PC-9 (cell line): Measurements from ENCODE around the gene HOXC12. TPM values are rescaled to one million over a fixed set of nuclear protein-coding genes. Genes with fewer than 3 reads are reported as not detected.

ENCODE experiments used
- BruUV-seq: library from RNA; stranded (reverse); fragments of 400-500 nt; replicated peaks from 2 replicates; lab custom pipeline; 2021; lab: Mats Ljungman, UMichigan
- CTCF ChIA-PET: fragments of 300-600 bp; sonication (Branson Sonifier 250); formaldehyde crosslinking; loops from one replicate; lab custom pipeline; 2022; ENCODE audit warnings: antibody characterized with exemption; lab: Charles Lee
- POLR2A ChIA-PET: fragments of 300-600 bp; sonication (Branson Sonifier 250); formaldehyde crosslinking; loops from one replicate; lab custom pipeline; 2022; ENCODE audit warnings: antibody characterized with exemption; ENCODE audit not compliant: unreplicated experiment; lab: Charles Lee
- DNase-seq, 2 experiments: peaks; one replicate each; pipeline versions ENCODE4 v3.0.0 to v3.0.0-alpha.2; 2015 to 2022; ENCODE audit warnings: mixed read lengths in 1 of 2
- H2AFZ ChIP-seq: fragments of 200-600 bp; sonication (generic); 2 replicates; pipeline ENCODE4 v1.8.1; 2017; ENCODE audit warnings: antibody characterized with exemption
- H3F3A ChIP-seq: fragments of 200-600 bp; sonication (generic); 2 replicates; pipeline ENCODE4 v1.8.1; 2017; ENCODE audit warnings: antibody characterized with exemption, mild to moderate bottlenecking, low read depth; ENCODE audit not compliant: insufficient read depth
- H3K27ac ChIP-seq: fragments of 200-600 bp; sonication (generic); 2 replicates; pipeline ENCODE4 v1.6.1; 2016; ENCODE audit warnings: mixed run types
- H3K27me3 ChIP-seq: fragments of 200-600 bp; sonication (generic); 2 replicates; pipeline ENCODE4 v1.6.1; 2016; ENCODE audit warnings: low read depth, mixed run types; ENCODE audit not compliant: insufficient read depth
- H3K36me3 ChIP-seq: fragments of 200-600 bp; sonication (generic); 2 replicates; pipeline ENCODE4 v1.6.1; 2016; ENCODE audit warnings: low read depth, mixed run types
- H3K4me1 ChIP-seq: fragments of 200-600 bp; sonication (generic); replicated peaks from 2 replicates; pipeline ENCODE4 v1.6.1; 2016; ENCODE audit warnings: mixed run types; ENCODE audit not compliant: insufficient read depth
- H3K4me2 ChIP-seq: fragments of 200-600 bp; sonication (generic); 2 replicates; pipeline ENCODE4 v1.6.1; 2017; ENCODE audit warnings: mixed run types
- H3K4me3 ChIP-seq: fragments of 200-600 bp; sonication (generic); 2 replicates; pipeline ENCODE4 v1.6.1; 2016; ENCODE audit warnings: mixed run types
- H3K79me2 ChIP-seq: fragments of 200-600 bp; sonication (generic); 2 replicates; pipeline ENCODE4 v1.6.1; 2017; ENCODE audit warnings: low read depth, mixed run types
- H3K9me2 ChIP-seq: fragments of 200-600 bp; sonication (generic); 2 replicates; pipeline ENCODE4 v1.8.1; 2017; ENCODE audit warnings: mild to moderate bottlenecking; ENCODE audit not compliant: insufficient read depth
- H3K9me3 ChIP-seq: fragments of 200-600 bp; sonication (generic); 2 replicates; pipeline ENCODE4 v1.8.1; 2016; ENCODE audit warnings: low read depth; ENCODE audit not compliant: insufficient read depth
- H4K20me1 ChIP-seq: fragments of 200-600 bp; sonication (generic); 2 replicates; pipeline ENCODE4 v1.8.1; 2017; ENCODE audit not compliant: insufficient read depth
- EZH2 ChIP-seq: fragments of 200-600 bp; sonication (generic); IDR thresholded peaks from 2 replicates; pipeline ENCODE4 v1.8.0; 2017; ENCODE audit warnings: antibody characterized with exemption, low read depth
- intact Hi-C: fragments of 100-400 bp; cut with micrococcal nuclease; formaldehyde crosslinking; loops from one replicate; pipeline ENCODE4 v1.10.0; 2022; ENCODE audit not compliant: unreplicated experiment
- total RNA-seq: library from RNA; stranded (reverse); gene quantifications from 2 replicates; pipeline ENCODE4 v1.2.3, GENCODE V29; 2021
- TF ChIP-seq, protein P1 (sequence below): fragments of 200-600 bp; sonication (generic); conservative IDR thresholded peaks from 2 replicates; pipeline ENCODE4 v1.6.1; 2017; ENCODE audit warnings: mixed run types, antibody characterized with exemption, mild to moderate bottlenecking, moderate library complexity

The HOXC12 gene
- total RNA-seq, 1 experiment from 2014 or later: 0.24 TPM

DNA sequence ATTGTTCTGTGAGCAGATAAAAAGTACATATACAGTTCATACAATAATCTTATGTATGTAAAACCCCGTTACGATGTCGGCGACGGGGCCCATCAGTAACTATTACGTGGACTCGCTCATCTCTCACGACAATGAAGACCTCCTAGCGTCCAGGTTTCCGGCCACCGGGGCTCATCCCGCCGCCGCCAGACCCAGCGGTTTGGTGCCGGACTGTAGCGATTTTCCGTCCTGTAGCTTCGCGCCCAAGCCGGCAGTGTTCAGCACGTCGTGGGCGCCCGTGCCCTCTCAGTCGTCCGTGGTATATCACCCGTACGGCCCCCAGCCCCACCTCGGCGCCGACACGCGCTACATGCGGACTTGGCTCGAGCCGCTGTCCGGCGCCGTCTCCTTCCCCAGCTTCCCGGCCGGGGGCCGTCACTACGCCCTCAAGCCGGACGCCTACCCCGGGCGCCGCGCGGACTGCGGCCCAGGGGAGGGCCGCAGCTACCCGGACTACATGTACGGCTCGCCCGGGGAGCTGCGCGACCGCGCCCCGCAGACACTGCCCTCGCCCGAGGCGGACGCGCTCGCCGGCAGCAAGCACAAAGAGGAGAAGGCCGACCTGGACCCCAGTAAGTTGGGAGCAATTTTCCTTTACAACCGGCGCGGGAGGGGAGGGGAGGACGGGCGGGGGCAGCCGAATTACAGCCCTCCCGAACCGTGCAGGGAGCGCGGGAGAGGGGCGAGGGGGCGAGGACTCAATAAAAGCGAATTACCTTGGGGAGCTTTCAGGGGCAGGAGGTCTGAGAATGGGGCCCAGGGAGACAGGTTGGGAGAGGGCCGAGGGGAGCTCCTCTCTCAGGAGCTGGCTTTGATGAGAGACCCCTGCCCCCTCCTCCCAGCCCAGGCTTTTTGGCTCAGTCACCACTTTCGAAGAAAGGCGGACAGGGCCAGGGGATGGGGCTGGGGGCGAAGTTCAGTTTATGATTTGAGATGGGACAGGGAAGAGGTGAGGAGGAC lies 45.7 kb downstream of the HOXC12 start, which contains the start of gene HOXC9:
HOXC9 (plus strand) TSS at position 46 of the 999 bp plus-strand sequence; CDS start at position 74, 28 bp downstream.
- H3K27ac ChIP-seq: no peak within 1 kb of the TSS
- DNase-seq: no peak

DNA sequence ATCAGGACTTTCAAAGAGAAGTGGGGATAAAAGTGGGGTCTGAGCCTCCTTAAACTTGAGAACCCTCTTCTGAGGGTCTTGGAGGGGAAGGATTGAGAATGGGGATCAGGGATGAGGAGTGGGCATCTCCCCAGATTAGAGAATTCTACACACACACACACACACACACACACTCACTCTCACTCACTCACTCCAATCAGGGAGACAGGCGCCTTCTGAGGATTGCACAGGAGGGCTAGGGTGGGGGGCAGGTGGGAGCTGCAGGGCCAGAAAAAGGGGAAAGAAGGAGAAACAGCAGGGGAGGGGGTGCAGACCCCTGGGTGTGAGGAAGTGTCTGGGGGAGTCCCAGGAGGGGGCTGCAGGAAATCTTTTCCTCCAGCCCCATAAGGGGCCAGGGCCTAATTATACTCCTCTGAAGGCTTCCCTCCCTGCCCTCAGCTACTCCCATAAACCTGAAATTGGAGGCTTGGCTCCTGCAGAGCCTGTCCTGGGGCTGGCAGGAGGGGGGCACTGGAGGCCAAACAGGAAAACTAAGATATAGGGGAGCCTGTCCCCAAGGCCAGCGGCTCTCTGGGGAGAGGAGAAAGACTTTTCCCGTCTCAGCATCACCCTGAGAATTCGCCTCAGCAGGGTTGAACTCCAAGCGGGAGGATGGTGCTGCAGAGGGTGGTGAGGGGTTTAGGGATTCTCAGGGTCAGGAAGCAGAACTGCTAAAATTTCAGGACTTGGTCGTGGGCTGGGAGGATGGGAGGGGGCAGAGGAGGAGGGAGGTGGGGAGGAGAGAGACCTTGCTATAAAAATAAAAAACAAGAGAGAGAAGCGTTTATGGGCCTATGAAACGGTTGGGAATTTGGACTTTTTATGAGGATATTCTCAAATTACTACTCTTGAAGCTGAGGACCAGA lies 46.8 kb downstream of the HOXC12 start:
- no peaks in the 10 kb centered on the region for H3K36me3 ChIP-seq
- intact Hi-C loops: no loop called here
- H3K79me2 ChIP-seq: peaks cover 2% of the 10 kb centered on the region; the same call in 1 of the 2 replicates
- H3K4me1 ChIP-seq: no peaks in the 10 kb centered on the region
- no peak overlapping the region for H3K27ac ChIP-seq
- no peak overlapping the region for H3K4me2 ChIP-seq
- peaks cover 4% of the 10 kb centered on the region; the same call in 1 of the 2 replicates for H3F3A ChIP-seq
- no peak for DNase-seq
- H2AFZ ChIP-seq: no peak overlapping the region
- H3K9me2 ChIP-seq: no peaks in the 10 kb centered on the region
- H3K9me3 ChIP-seq: no peaks in the 10 kb centered on the region
- H3K4me3 ChIP-seq: no peak overlapping the region
- POLR2A ChIA-PET: no interaction called here
- H4K20me1 ChIP-seq: no peaks in the 10 kb centered on the region
- CTCF ChIA-PET: interaction anchor here (0.5 to 0.6 kb wide), 2 partner anchors 11 to 191 kb away, joined by 3 to 8 read pairs; no protein-coding TSS in a partner anchor
- no peaks in the 10 kb centered on the region for H3K27me3 ChIP-seq
- no peak for TF ChIP-seq EZH2
- TF ChIP-seq, protein P1, sequence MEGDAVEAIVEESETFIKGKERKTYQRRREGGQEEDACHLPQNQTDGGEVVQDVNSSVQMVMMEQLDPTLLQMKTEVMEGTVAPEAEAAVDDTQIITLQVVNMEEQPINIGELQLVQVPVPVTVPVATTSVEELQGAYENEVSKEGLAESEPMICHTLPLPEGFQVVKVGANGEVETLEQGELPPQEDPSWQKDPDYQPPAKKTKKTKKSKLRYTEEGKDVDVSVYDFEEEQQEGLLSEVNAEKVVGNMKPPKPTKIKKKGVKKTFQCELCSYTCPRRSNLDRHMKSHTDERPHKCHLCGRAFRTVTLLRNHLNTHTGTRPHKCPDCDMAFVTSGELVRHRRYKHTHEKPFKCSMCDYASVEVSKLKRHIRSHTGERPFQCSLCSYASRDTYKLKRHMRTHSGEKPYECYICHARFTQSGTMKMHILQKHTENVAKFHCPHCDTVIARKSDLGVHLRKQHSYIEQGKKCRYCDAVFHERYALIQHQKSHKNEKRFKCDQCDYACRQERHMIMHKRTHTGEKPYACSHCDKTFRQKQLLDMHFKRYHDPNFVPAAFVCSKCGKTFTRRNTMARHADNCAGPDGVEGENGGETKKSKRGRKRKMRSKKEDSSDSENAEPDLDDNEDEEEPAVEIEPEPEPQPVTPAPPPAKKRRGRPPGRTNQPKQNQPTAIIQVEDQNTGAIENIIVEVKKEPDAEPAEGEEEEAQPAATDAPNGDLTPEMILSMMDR: no peak
- BruUV-seq: no TSS peak

More for the DNA sequence above, 45.7 kb downstream of the HOXC12 start, which contains the start of gene HOXC9:
- Histone ChIP-seq H3K4me2 (no peak within 1 kb of the TSS), H3K9me3 (no peaks in the 10 kb centered on the region), H3K27me3 (no peaks in the 10 kb centered on the region), H4K20me1 (no peaks in the 10 kb centered on the region), H3K4me3 (no peak within 1 kb of the TSS), H3K9me2 (no peaks in the 10 kb centered on the region), H3K79me2 (peaks cover 8% of the 10 kb centered on the region; the same call in 1 of the 2 replicates), H3K36me3 (no peaks in the 10 kb centered on the region), H3F3A (peaks cover 4% of the 10 kb centered on the region; the same call in 1 of the 2 replicates), H2AFZ (no peak within 1 kb of the TSS), H3K4me1 (0 out of 2 replicates have a peak, but pooled peaks cover 4% of the 10 kb centered on the region)
- ChIA-PET POLR2A (no interaction called here), CTCF (interaction anchor here (0.5 to 0.6 kb wide), 2 partner anchors 38 to 193 kb away, joined by 3 to 8 read pairs; no protein-coding TSS in a partner anchor)
- TF ChIP-seq, protein P1: no peak
- no peak for TF ChIP-seq EZH2
- no TSS peak for BruUV-seq
- intact Hi-C loops: no loop called here
